Heart left ventricle (tissue), 16 donors: Measurements from ENCODE around the gene VPS18. TPM values are rescaled to one million over a fixed set of nuclear protein-coding genes. Genes with fewer than 3 reads are reported as not detected.
A peak's percentile ranks its signal among the peaks of the same experiment; 100 is the strongest.

Experiments used
- ATAC-seq, 4 donors: fragments of 200-7000 bp; cut with Tn5 transposase; one replicate each; pipeline ENCODE4 v1.9.1; 2020 to 2022; ENCODE audit warnings: moderate library complexity in 4 of 4, mild to moderate bottlenecking in 3 of 4, moderate number of reproducible peaks in 1 of 4
- DNase-seq, 5 donors: peaks; one replicate each; pipeline ENCODE4 v3.0.0-alpha.2; 2020
- H3K27ac ChIP-seq, 12 donors: fragments of 200-600 bp; sonication (generic) in 4 of 12; one replicate each; pipeline versions ENCODE4 v1.5.0 to v1.8.0; 2016 to 2022; ENCODE audit warnings: mild to moderate bottlenecking in 2 of 12
- H3K27me3 ChIP-seq, 9 donors: fragments of 200-600 bp; sonication (generic) in 2 of 9; one replicate each; pipeline versions ENCODE4 v1.5.1 to v1.8.0; 2016 to 2022; ENCODE audit warnings: mild to moderate bottlenecking in 3 of 9
- H3K36me3 ChIP-seq, 9 donors: fragments of 200-600 bp; sonication (generic) in 2 of 9; one replicate each; pipeline versions ENCODE4 v1.5.0 to v1.8.0; 2018 to 2022; ENCODE audit warnings: mild to moderate bottlenecking in 2 of 9
- H3K4me1 ChIP-seq, 12 donors: fragments of 200-600 bp; sonication (generic) in 4 of 12; one replicate each; pipeline versions ENCODE4 v1.5.0 to v1.8.0; 2016 to 2022; ENCODE audit warnings: mild to moderate bottlenecking in 3 of 12
- H3K4me3 ChIP-seq, 12 donors: fragments of 200-600 bp; sonication (generic) in 4 of 12; one replicate each; pipeline versions ENCODE4 v1.5.0 to v1.8.0; 2017 to 2022; ENCODE audit warnings: mild to moderate bottlenecking in 9 of 12, moderate library complexity in 4 of 12
- H3K9me3 ChIP-seq, 12 donors: fragments of 200-600 bp; sonication (generic) in 4 of 12; one replicate each; pipeline versions ENCODE4 v1.5.0 to v1.8.0; 2016 to 2022; ENCODE audit warnings: mild to moderate bottlenecking in 1 of 12
- CTCF ChIP-seq, 12 donors: fragments of 200-600 bp; sonication (generic) in 4 of 12; IDR thresholded peaks; one replicate each; pipeline versions ENCODE4 v1.5.0 to v1.8.0; 2018 to 2022; ENCODE audit warnings: antibody characterized with exemption in 12 of 12, mild to moderate bottlenecking in 5 of 12
- POLR2A ChIP-seq, 2 donors: fragments of 450-650 bp; IDR thresholded peaks; one replicate each; pipeline ENCODE4 v1.6.1; 2017; ENCODE audit warnings: antibody characterized with exemption in 2 of 2, mild to moderate bottlenecking in 2 of 2, moderate library complexity in 2 of 2
- WGBS, 4 donors: extraction: QIAGEN DNeasy Blood & Tissue Kit in 2 of 4; methylation state at CpG; one replicate each; pipeline versions ENCODE4 v1.1.5 to v1.1.7; 2013 to 2018; 5-methylcytosine and 5-hydroxymethylcytosine counted together
- intact Hi-C, 10 donors: fragments of 100-400 bp; cut with DNase I; formaldehyde crosslinking; loops; one replicate each; pipeline versions ENCODE4 v1.11.1 to v1.14.2; 2022
- polyA plus RNA-seq, 2 donors: library from polyadenylated mRNA; stranded (reverse); fragments of 200-250 nt; gene quantifications; one replicate each; pipeline ENCODE4 v1.2.3, GENCODE V29; 2013
- total RNA-seq, 9 donors: library from RNA; depleted of rRNA in 2 of 9; stranded (reverse); fragments of >200 nt in 2 of 9; fragmentation: NEBNext Ultra II Directional in 3 of 9; extraction: Animal tissue kit (Norgen Biotek cat#: 25700) in 3 of 9; gene quantifications; one replicate each; pipeline versions ENCODE4 v1.1.0 to v1.2.4, GENCODE V29; 2016 to 2023
- donor health status: ischemic (EF 13 %, LVEDD 7.1; RV severe dilation, severe dysfunction).
- donor health status: healthy with polysubstance abuse.
- donor health status: DM: no; HTN: yes; CAD: no.
- donor health status: DM: no; HTN: no; CAD: no.
- donor health status: ischemic (EF 25% LVEDD 6.9; RV normal size, moderate dysfunction).
- donor health status: ischemic (EF 25% LVEDD 5.7; RV mildly dilated, moderate dysfunction).
- donor health status: healthy.
- donor health status: DM: yes; HTN: yes; CAD: no.
- donor health status: ischemic (EF 35%, LVEDD 5.7; RV mildly dilated, moderate dysfunction).
- donor health status: nonischemic (EF 11% LVEDD 7.7; RV severe dilation, severe dysfunction).
- donor health status: DM: yes; HTN: yes; CAD: no.
- donor health status: PGD.
- donor health status: ischemic (EF 29% LVEDD 5.4; RV normal size, mild dysfunction).
- donor health status: nonischemic (EF 23%, LVEDD 6.1; RV moderate dilation, normal function).

Gene VPS18
- total and polyA plus RNA-seq, 11 donors, result 14.7 to 29.2 (median 21.3) TPM

GRCh38 chr15:40926659-40927494 is 32.6 kb downstream of the VPS18 start:
- H3K27ac ChIP-seq, result peak overlapping the region in 2 of 12 donors; percentile 75 to 87
- peaks cover 3 to 66% (median 48%) of the 10 kb centered on the region in 12 donors for H3K4me1 ChIP-seq
- H3K36me3 ChIP-seq, result peaks cover 0 to 8% (median 0%) of the 10 kb centered on the region in 9 donors
- H3K4me3 ChIP-seq, result peak overlapping the region in 7 of 12 donors; percentile 56 to 79 (median 70)
- WGBS, 4 donors, result 29 to 62% (median 45%) methylated on average over 27 to 33 of the region's 33 CpGs
- H3K9me3 ChIP-seq, result no peaks in the 10 kb centered on the region
- ATAC-seq (no peak), DNase-seq (peak in 1 of 5 donors; percentile 21)
- intact Hi-C loops, result loop anchor here in 1 of 10 donors (5.0 kb wide), 1 partner anchor 95 kb away; no protein-coding TSS in a partner anchor
- H3K27me3 ChIP-seq, result peaks cover 3 to 69% (median 23%) of the 10 kb centered on the region in 9 donors
- TF ChIP-seq POLR2A (IDR thresholded peaks at IDR 0.05), result no peak
- TF ChIP-seq CTCF (IDR thresholded peaks at IDR 0.05), result no peak

- peak in 1 of 5 donors; percentile 34 for DNase-seq
- peaks cover 0 to 14% (median 0%) of the 10 kb centered on the region in 9 donors for H3K36me3 ChIP-seq
- H3K27ac ChIP-seq, result peak overlapping the region in 4 of 12 donors; percentile 73 to 90 (median 81)
- WGBS, 4 donors, result 7 to 19% (median 11%) methylated on average over 22 to 24 of the region's 24 CpGs
- peaks cover 3 to 75% (median 23%) of the 10 kb centered on the region in 9 donors for H3K27me3 ChIP-seq
- TF ChIP-seq CTCF (IDR thresholded peaks at IDR 0.05), result no peak
- TF ChIP-seq POLR2A (IDR thresholded peaks at IDR 0.05), result no peak
- peak overlapping the region in 10 of 12 donors; percentile 56 to 85 (median 70) for H3K4me3 ChIP-seq
- H3K4me1 ChIP-seq, result peaks cover 3 to 68% (median 46%) of the 10 kb centered on the region in 12 donors
- no peaks in the 10 kb centered on the region for H3K9me3 ChIP-seq
- intact Hi-C loops, result loop anchor here in 1 of 10 donors (5.0 kb wide), 1 partner anchor 95 kb away; no protein-coding TSS in a partner anchor
- no peak for ATAC-seq
These were observed 33.2 kb downstream of the VPS18 start for GRCh38 chr15:40927495-40927872.

- intact Hi-C loops, result loop anchor here in 3 of 10 donors (2.0 to 5.0 kb wide), 3 partner anchors 13 to 94 kb away; no protein-coding TSS in a partner anchor
- DNase-seq (peak in 2 of 5 donors; percentile 32 to 60), ATAC-seq (peak in 1 of 4 donors; percentile 1)
- no peak for TF ChIP-seq CTCF (IDR thresholded peaks at IDR 0.05)
- TF ChIP-seq POLR2A (IDR thresholded peaks at IDR 0.05), result no peak
- Histone ChIP-seq H3K27ac (peak overlapping the region in 10 of 12 donors; percentile 30 to 90 (median 74)), H3K27me3 (peaks cover 3 to 79% (median 23%) of the 10 kb centered on the region in 9 donors), H3K4me3 (peak overlapping the region; percentile 22 to 85 (median 70)), H3K9me3 (no peaks in the 10 kb centered on the region), H3K36me3 (peaks cover 0 to 20% (median 0%) of the 10 kb centered on the region in 9 donors), H3K4me1 (peaks cover 3 to 74% (median 47%) of the 10 kb centered on the region in 12 donors)
- WGBS, 4 donors, result 1 to 2% (median 1%) methylated on average over 37 to 68 of the region's 68 CpGs
These were observed 33.9 kb downstream of the VPS18 start for GRCh38 chr15:40927873-40928806.
